Activated CD8-positive, alpha-beta T cell treated with anti-CD3 and anti-CD28 coated beads for 36 hours (primary cell): ENCODE data around the gene CDH23. TPM values are rescaled to one million over a fixed set of nuclear protein-coding genes. Genes with fewer than 3 reads are reported as not detected.

Experiments
- ATAC-seq: fragments of 200-7000 bp; cut with Tn5 transposase; one replicate; pipeline ENCODE4 v1.10.0; 2021; ENCODE audit warnings: mild to moderate bottlenecking, moderate library complexity
- CTCF ChIA-PET: fragments of 350-600 bp; sonication (Branson Sonifier 250); formaldehyde crosslinking; loops from one replicate; lab custom pipeline; 2021; ENCODE audit warnings: antibody characterized with exemption; lab: Charles Lee
- POLR2A ChIA-PET: fragments of 350-600 bp; sonication (Branson Sonifier 250); formaldehyde crosslinking; loops from one replicate; lab custom pipeline; 2021; ENCODE audit warnings: antibody characterized with exemption; lab: Charles Lee
- DNase-seq: peaks from one replicate; pipeline ENCODE4 v3.0.0-alpha.2; 2020
- H3K27ac Mint-ChIP-seq: one replicate; pipeline ENCODE4 v1.8.0; 2021; ENCODE audit warnings: mild to moderate bottlenecking, mixed read lengths
- H3K27me3 Mint-ChIP-seq: one replicate; pipeline ENCODE4 v1.8.0; 2021; ENCODE audit warnings: mixed read lengths
- H3K36me3 Mint-ChIP-seq: one replicate; pipeline ENCODE4 v1.8.0; 2021; ENCODE audit warnings: low read depth, mixed read lengths
- H3K4me1 Mint-ChIP-seq: one replicate; pipeline ENCODE4 v1.8.0; 2021; ENCODE audit warnings: low read depth, mixed read lengths
- H3K4me3 Mint-ChIP-seq: one replicate; pipeline ENCODE4 v1.8.0; 2021; ENCODE audit warnings: mild to moderate bottlenecking, moderate library complexity, mixed read lengths
- H3K9me3 Mint-ChIP-seq: one replicate; pipeline ENCODE4 v1.8.0; 2021; ENCODE audit warnings: mixed read lengths
- CTCF ChIP-seq: fragments of 200-600 bp; IDR thresholded peaks from one replicate; pipeline ENCODE4 v1.8.0; 2022; ENCODE audit warnings: antibody characterized with exemption, mild to moderate bottlenecking
- intact Hi-C: fragments of 100-400 bp; cut with micrococcal nuclease; formaldehyde crosslinking; loops from one replicate; pipeline ENCODE4 v1.10.0; 2022
- total RNA-seq, 2 experiments: library from RNA; stranded (reverse); gene quantifications; one replicate each; pipeline ENCODE4 v1.2.3, GENCODE V29; 2021

CDH23 gene
- total RNA-seq, 2 experiments from 2014 or later = 2.4 to 2.7 TPM

- peak; percentile 36 for ATAC-seq
Measured at GRCh38 chr10:71780719-71781118, 384.0 kb downstream of the CDH23 start.

GRCh38 chr10:71782221-71782916 is 385.6 kb downstream of the CDH23 start:
- POLR2A ChIA-PET = interaction anchor here (0.9 to 1.3 kb wide), 2 partner anchors 8 to 13 kb away, joined by 3 to 5 read pairs; no protein-coding TSS in a partner anchor

More at GRCh38 chr10:71780719-71781118, 384.0 kb downstream of the CDH23 start:
- H3K27ac Mint-ChIP-seq = no peak overlapping the region
- TF ChIP-seq CTCF = no peak
- no peaks in the 10 kb centered on the region for H3K27me3 Mint-ChIP-seq
- peaks cover 2% of the 10 kb centered on the region for H3K36me3 Mint-ChIP-seq
- H3K4me1 Mint-ChIP-seq = peaks cover 25% of the 10 kb centered on the region
- no peak overlapping the region for H3K4me3 Mint-ChIP-seq
- ChIA-PET CTCF (interaction anchor here (1.4 kb wide), 2 partner anchors 8 to 56 kb away, joined by 3 to 5 read pairs; partner anchors contain the start of gene VSIR), POLR2A (interaction anchor here (0.7 kb wide), 1 partner anchor 32 kb away, joined by 3 read pairs; no protein-coding TSS in a partner anchor)
- H3K9me3 Mint-ChIP-seq = peaks cover 3% of the 10 kb centered on the region
- intact Hi-C loops = no loop called here
- no peak for DNase-seq

GRCh38 chr10:71782917-71783490 is 386.3 kb downstream of the CDH23 start:
- intact Hi-C loops = no loop called here
- Mint-ChIP-seq H3K27me3 (no peaks in the 10 kb centered on the region), H3K27ac (no peak overlapping the region), H3K4me1 (peaks cover 12% of the 10 kb centered on the region), H3K36me3 (no peaks in the 10 kb centered on the region), H3K4me3 (no peak overlapping the region), H3K9me3 (no peaks in the 10 kb centered on the region)
- POLR2A ChIA-PET = interaction anchor here (0.9 to 1.3 kb wide), 2 partner anchors 9 to 13 kb away, joined by 3 to 5 read pairs; no protein-coding TSS in a partner anchor
- DNase-seq (no peak), ATAC-seq (no peak)
- TF ChIP-seq CTCF = no peak
- CTCF ChIA-PET = interaction anchor here (1.0 to 2.6 kb wide), 3 partner anchors 9 to 86 kb away, joined by 4 to 11 read pairs (median 6); partner anchors contain the start of gene VSIR

More at GRCh38 chr10:71782221-71782916, 385.6 kb downstream of the CDH23 start:
- CTCF ChIA-PET = interaction anchor here (0.7 to 2.6 kb wide), 5 partner anchors 9 to 85 kb away, joined by 3 to 11 read pairs (median 5); partner anchors contain the start of gene VSIR
- TF ChIP-seq CTCF = no peak
- ATAC-seq (no peak), DNase-seq (no peak)
- Mint-ChIP-seq H3K36me3 (peaks cover 1% of the 10 kb centered on the region), H3K27me3 (no peaks in the 10 kb centered on the region), H3K4me3 (no peak overlapping the region), H3K4me1 (peaks cover 13% of the 10 kb centered on the region), H3K9me3 (peaks cover 1% of the 10 kb centered on the region), H3K27ac (no peak overlapping the region)
- intact Hi-C loops = no loop called here

GRCh38 chr10:71783917-71784678 is 387.4 kb downstream of the CDH23 start:
- ChIA-PET POLR2A (no interaction called here), CTCF (interaction anchor here (1.0 to 2.6 kb wide), 2 partner anchors 10 to 30 kb away, joined by 4 to 11 read pairs; partner anchors contain the start of gene VSIR)
- peaks cover 12% of the 10 kb centered on the region for H3K4me1 Mint-ChIP-seq
- H3K27ac Mint-ChIP-seq = no peak overlapping the region
- DNase-seq (no peak), ATAC-seq (no peak)
- TF ChIP-seq CTCF = no peak
- H3K36me3 Mint-ChIP-seq = no peaks in the 10 kb centered on the region
- no peak overlapping the region for H3K4me3 Mint-ChIP-seq
- no peaks in the 10 kb centered on the region for H3K9me3 Mint-ChIP-seq
- no peaks in the 10 kb centered on the region for H3K27me3 Mint-ChIP-seq
- intact Hi-C loops = no loop called here
